GM23338 (cell line): ENCODE data around the gene LRTM2. TPM values are rescaled to one million over a fixed set of nuclear protein-coding genes. Genes with fewer than 3 reads are reported as not detected.

ENCODE experiments used
- ATAC-seq: fragments of 200-7000 bp; cut with Tn5 transposase; 3 replicates; pipeline ENCODE4 v1.9.1; 2020
- DNase-seq: peaks from one replicate; pipeline ENCODE4 v3.0.0-alpha.2; 2015; ENCODE audit warnings: low spot score
- H2AFZ ChIP-seq: fragments of 200-600 bp; sonication (generic); 2 replicates; pipeline ENCODE4 v1.8.0; 2016; ENCODE audit warnings: antibody characterized with exemption, mild to moderate bottlenecking, moderate library complexity
- H3F3A ChIP-seq: fragments of 200-600 bp; sonication (generic); replicated peaks from 2 replicates; pipeline ENCODE4 v1.8.0; 2017; ENCODE audit warnings: antibody characterized with exemption, mixed run types, low read depth
- H3K27ac ChIP-seq: fragments of 200-600 bp; sonication (generic); 2 replicates; pipeline ENCODE4 v1.6.1; 2016; ENCODE audit warnings: low read depth
- H3K27me3 ChIP-seq: fragments of 200-600 bp; sonication (generic); 2 replicates; pipeline ENCODE4 v1.8.0; 2016; ENCODE audit warnings: mild to moderate bottlenecking, mixed run types, moderate library complexity; ENCODE audit not compliant: insufficient read depth
- H3K36me3 ChIP-seq: fragments of 200-600 bp; sonication (generic); 2 replicates; pipeline ENCODE4 v1.8.0; 2016; ENCODE audit warnings: mild to moderate bottlenecking; ENCODE audit not compliant: insufficient read depth
- H3K4me1 ChIP-seq: fragments of 200-600 bp; sonication (generic); 2 replicates; pipeline ENCODE4 v1.8.0; 2016; ENCODE audit warnings: mild to moderate bottlenecking, moderate library complexity; ENCODE audit not compliant: insufficient read depth
- H3K4me2 ChIP-seq: fragments of 200-600 bp; sonication (generic); 2 replicates; pipeline ENCODE4 v1.7.1; 2017; ENCODE audit warnings: mixed run types
- H3K4me3 ChIP-seq: fragments of 200-600 bp; sonication (generic); 2 replicates; pipeline ENCODE4 v1.6.1; 2016; ENCODE audit warnings: mixed run types
- H3K79me2 ChIP-seq: fragments of 200-600 bp; sonication (generic); replicated peaks from 2 replicates; pipeline ENCODE4 v1.8.0; 2017; ENCODE audit warnings: mild to moderate bottlenecking; ENCODE audit not compliant: insufficient read depth
- H3K9me2 ChIP-seq: fragments of 200-600 bp; sonication (generic); 2 replicates; pipeline ENCODE4 v1.8.0; 2017; ENCODE audit not compliant: insufficient read depth
- H4K20me1 ChIP-seq: fragments of 200-600 bp; sonication (generic); replicated peaks from 2 replicates; pipeline ENCODE4 v1.8.0; 2017; ENCODE audit warnings: mild to moderate bottlenecking; ENCODE audit not compliant: insufficient read depth
- H3K27ac Mint-ChIP-seq: 2 replicates; pipeline ENCODE4 v1.8.0; 2020; ENCODE audit warnings: inconsistent platforms, mild to moderate bottlenecking, moderate library complexity, mixed read lengths
- H3K27me3 Mint-ChIP-seq: 3 replicates; pipeline ENCODE4 v1.8.0; 2022; ENCODE audit warnings: low read depth, mild to moderate bottlenecking, moderate library complexity, mixed read lengths, inconsistent platforms; ENCODE audit not compliant: insufficient read depth, poor library complexity
- H3K36me3 Mint-ChIP-seq: 3 replicates; pipeline ENCODE4 v1.8.0; 2021; ENCODE audit warnings: low read depth, mild to moderate bottlenecking, inconsistent platforms, moderate library complexity, mixed read lengths
- H3K4me1 Mint-ChIP-seq: 3 replicates; pipeline ENCODE4 v1.8.0; 2020; ENCODE audit warnings: mild to moderate bottlenecking, inconsistent platforms, mixed read lengths
- H3K4me3 Mint-ChIP-seq: 3 replicates; pipeline ENCODE4 v1.8.0; 2021; ENCODE audit warnings: moderate library complexity, mild to moderate bottlenecking, inconsistent platforms, mixed read lengths
- H3K9me3 Mint-ChIP-seq: 3 replicates; pipeline ENCODE4 v1.8.0; 2020; ENCODE audit warnings: moderate library complexity, mild to moderate bottlenecking, inconsistent platforms, mixed read lengths
- EZH2 ChIP-seq: fragments of 200-600 bp; sonication (generic); IDR thresholded peaks from one replicate; pipeline ENCODE4 v1.8.0; 2017; ENCODE audit warnings: antibody characterized with exemption, mild to moderate bottlenecking, low read depth; ENCODE audit not compliant: unreplicated experiment
- EZH2phosphoT487 ChIP-seq: fragments of 200-600 bp; sonication (generic); IDR thresholded peaks from one replicate; pipeline ENCODE4 v1.8.1; 2018; ENCODE audit warnings: antibody characterized with exemption; ENCODE audit not compliant: unreplicated experiment
- JUNB ChIP-seq: IDR thresholded peaks from one replicate; pipeline ENCODE4 v1.6.1; 2016; ENCODE audit warnings: antibody characterized with exemption; ENCODE audit not compliant: unreplicated experiment
- NANOG ChIP-seq: IDR thresholded peaks from 2 replicates; pipeline ENCODE4 v1.6.1; 2016; ENCODE audit warnings: antibody characterized with exemption, borderline replicate concordance
- POLR2AphosphoS5 ChIP-seq: IDR thresholded peaks from 2 replicates; pipeline ENCODE4 v1.6.1; 2016; ENCODE audit warnings: antibody characterized with exemption, low read depth
- STAT1 ChIP-seq: IDR thresholded peaks from one replicate; pipeline ENCODE4 v1.6.1; 2016; ENCODE audit warnings: antibody characterized with exemption; ENCODE audit not compliant: unreplicated experiment
- ZNF114 ChIP-seq: fragments of 250-450 bp; sonication (Bioruptor Pico); IDR thresholded peaks from 2 replicates; pipeline ENCODE4 v1.5.0; 2020; ENCODE audit warnings: mild to moderate bottlenecking, moderate library complexity
- ZNF331 ChIP-seq: fragments of 250-450 bp; sonication (Bioruptor Pico); IDR thresholded peaks from 2 replicates; pipeline ENCODE4 v1.5.0; 2020; ENCODE audit warnings: low read depth, mild to moderate bottlenecking, moderate library complexity
- polyA plus RNA-seq: library from polyadenylated mRNA; unstranded; fragments of >200 nt; fragmentation: Nextera tagmentation; extraction: Ambion mirVana; gene quantifications from 2 replicates; pipeline ENCODE4 v1.2.1, GENCODE V29; 2016
- total RNA-seq: library from RNA; depleted of rRNA; stranded (reverse); fragments of >200 nt; shearing (Covaris generic); gene quantifications from 2 replicates; pipeline ENCODE4 v1.2.3, GENCODE V29; 2014
- TF ChIP-seq, protein P1 (sequence below), 2 experiments: fragments of 200-600 bp in 1 of 2; sonication (generic) in 1 of 2; conservative IDR thresholded peaks; 2 replicates each; pipeline versions ENCODE4 v1.5.1 to v1.6.1; 2016 to 2017; ENCODE audit warnings: antibody characterized with exemption in 2 of 2, low read depth in 2 of 2, mild to moderate bottlenecking in 2 of 2, moderate library complexity in 1 of 2
- TF ChIP-seq, protein P2 (sequence below): IDR thresholded peaks from one replicate; pipeline ENCODE4 v1.6.1; 2018; ENCODE audit warnings: antibody characterized with exemption; ENCODE audit not compliant: unreplicated experiment
- TF ChIP-seq, protein P3 (sequence below): IDR thresholded peaks from 2 replicates; pipeline ENCODE4 v1.6.1; 2016; ENCODE audit warnings: antibody characterized with exemption

LRTM2 gene
- total and polyA plus RNA-seq, 2 experiments from 2014 or later, result 0.08 TPM; not detected in 1

DNA sequence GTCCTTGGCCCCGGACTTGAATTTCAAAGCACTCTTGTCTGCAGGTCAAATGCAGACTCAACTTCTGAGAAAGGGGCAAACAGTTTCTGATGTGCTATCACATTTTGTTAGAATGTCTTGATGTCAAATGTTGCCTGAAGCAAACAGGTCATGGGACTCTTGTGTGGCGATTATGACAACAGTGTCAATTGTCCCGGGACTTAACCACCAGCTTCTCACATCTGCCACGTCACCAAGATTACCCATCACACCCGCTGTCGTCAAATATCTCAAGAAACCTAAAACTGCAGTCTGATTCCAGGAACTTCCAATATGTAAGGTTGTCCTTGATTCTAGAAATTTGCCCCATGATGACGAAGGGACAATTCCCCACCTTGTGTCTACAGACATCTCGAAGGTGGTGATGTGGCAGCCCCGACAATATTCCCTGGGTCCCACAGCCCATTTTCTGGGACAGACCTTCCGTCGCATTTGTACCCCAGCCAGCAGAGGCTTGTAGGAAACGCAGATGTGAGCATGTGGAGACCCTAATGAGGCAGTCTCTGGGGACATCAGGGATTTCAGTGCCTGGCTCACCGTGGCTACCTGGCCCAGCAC lies 21.3 kb downstream of the LRTM2 start:
- DNase-seq (no peak), ATAC-seq (no peak)
- TF ChIP-seq ZNF114 (CRISPR knock-in tag) (no peak), JUNB (no peak)
- TF ChIP-seq, protein P1, sequence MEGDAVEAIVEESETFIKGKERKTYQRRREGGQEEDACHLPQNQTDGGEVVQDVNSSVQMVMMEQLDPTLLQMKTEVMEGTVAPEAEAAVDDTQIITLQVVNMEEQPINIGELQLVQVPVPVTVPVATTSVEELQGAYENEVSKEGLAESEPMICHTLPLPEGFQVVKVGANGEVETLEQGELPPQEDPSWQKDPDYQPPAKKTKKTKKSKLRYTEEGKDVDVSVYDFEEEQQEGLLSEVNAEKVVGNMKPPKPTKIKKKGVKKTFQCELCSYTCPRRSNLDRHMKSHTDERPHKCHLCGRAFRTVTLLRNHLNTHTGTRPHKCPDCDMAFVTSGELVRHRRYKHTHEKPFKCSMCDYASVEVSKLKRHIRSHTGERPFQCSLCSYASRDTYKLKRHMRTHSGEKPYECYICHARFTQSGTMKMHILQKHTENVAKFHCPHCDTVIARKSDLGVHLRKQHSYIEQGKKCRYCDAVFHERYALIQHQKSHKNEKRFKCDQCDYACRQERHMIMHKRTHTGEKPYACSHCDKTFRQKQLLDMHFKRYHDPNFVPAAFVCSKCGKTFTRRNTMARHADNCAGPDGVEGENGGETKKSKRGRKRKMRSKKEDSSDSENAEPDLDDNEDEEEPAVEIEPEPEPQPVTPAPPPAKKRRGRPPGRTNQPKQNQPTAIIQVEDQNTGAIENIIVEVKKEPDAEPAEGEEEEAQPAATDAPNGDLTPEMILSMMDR (conservative IDR thresholded peaks at IDR 0.05; ENCODE audit: low read depth in 2 of 2), result no peak
- Histone ChIP-seq H4K20me1 (no peaks in the 10 kb centered on the region), H3K4me1 (peaks cover 9% of the 10 kb centered on the region), H3K27ac (no peak overlapping the region), H3K36me3 (no peaks in the 10 kb centered on the region), H3K4me2 (no peak overlapping the region), H2AFZ (no peak overlapping the region), H3K9me2 (no peaks in the 10 kb centered on the region), H3K79me2 (no peaks in the 10 kb centered on the region), H3K4me3 (no peak overlapping the region), H3K27me3 (no peaks in the 10 kb centered on the region), H3F3A (no peaks in the 10 kb centered on the region)
- Mint-ChIP-seq H3K4me3 (no peak overlapping the region), H3K9me3 (no peaks in the 10 kb centered on the region), H3K27me3 (peaks cover 10% of the 10 kb centered on the region), H3K36me3 (no peaks in the 10 kb centered on the region), H3K4me1 (peaks cover 57% of the 10 kb centered on the region), H3K27ac (no peak overlapping the region; the same call in 1 of the 2 replicates)

DNA sequence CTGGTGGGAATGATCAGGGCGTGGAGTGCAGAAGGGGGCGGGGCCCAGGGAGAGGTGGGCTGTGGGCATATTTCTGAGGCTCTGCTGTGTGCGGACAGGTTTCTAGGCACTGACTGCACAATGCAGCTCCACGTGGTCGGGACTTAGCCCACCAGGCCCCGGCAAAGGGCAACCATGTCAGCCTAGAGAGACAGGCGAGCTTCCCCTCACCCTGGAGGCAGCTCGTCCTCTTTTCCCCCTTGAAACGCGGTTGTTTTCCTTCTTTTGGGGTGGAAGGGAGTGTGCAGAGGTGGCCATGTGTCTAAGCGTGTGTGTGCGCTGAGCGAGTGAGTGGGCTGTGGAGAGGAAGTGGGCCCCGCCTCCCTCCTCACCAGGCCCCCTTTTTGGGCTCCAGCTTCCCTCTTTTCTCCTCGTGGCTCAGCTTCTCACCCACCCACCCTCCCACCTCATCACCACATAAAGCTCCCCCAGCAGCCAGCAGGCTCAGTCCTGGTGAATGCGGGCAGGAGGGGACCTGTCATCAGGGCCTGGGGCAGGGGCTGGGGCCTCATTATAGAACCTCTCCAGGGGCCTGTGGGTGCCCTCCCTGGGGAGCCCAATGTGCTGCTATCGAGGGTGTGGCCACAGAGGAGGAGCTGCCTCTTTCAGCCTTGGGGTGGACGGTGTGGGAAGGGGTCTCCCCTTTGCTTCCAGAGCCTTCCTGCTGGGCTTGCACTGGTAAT lies 22.0 kb downstream of the LRTM2 start:
- no peak overlapping the region for H2AFZ ChIP-seq
- no peaks in the 10 kb centered on the region for H4K20me1 ChIP-seq
- H3K9me2 ChIP-seq, result no peaks in the 10 kb centered on the region
- Mint-ChIP-seq H3K4me1 (peaks cover 54% of the 10 kb centered on the region), H3K36me3 (no peaks in the 10 kb centered on the region), H3K27ac (no peak overlapping the region), H3K4me3 (no peak overlapping the region), H3K27me3 (peaks cover 8% of the 10 kb centered on the region), H3K9me3 (no peaks in the 10 kb centered on the region)
- H3K79me2 ChIP-seq, result no peaks in the 10 kb centered on the region
- ATAC-seq, result no peak
- no peaks in the 10 kb centered on the region for H3K36me3 ChIP-seq
- H3K27ac ChIP-seq, result no peak overlapping the region
- H3K4me1 ChIP-seq, result peaks cover 9% of the 10 kb centered on the region
- DNase-seq, result no peak
- no peak overlapping the region for H3K4me3 ChIP-seq
- no peak overlapping the region for H3K4me2 ChIP-seq
- no peaks in the 10 kb centered on the region for H3K27me3 ChIP-seq
- no peaks in the 10 kb centered on the region for H3F3A ChIP-seq
- TF ChIP-seq POLR2AphosphoS5 (no peak), EZH2 (no peak), NANOG (no peak), JUNB (no peak), EZH2phosphoT487 (no peak), ZNF114 (CRISPR knock-in tag) (no peak), ZNF331 (no peak), STAT1 (no peak)
- TF ChIP-seq, protein P2, sequence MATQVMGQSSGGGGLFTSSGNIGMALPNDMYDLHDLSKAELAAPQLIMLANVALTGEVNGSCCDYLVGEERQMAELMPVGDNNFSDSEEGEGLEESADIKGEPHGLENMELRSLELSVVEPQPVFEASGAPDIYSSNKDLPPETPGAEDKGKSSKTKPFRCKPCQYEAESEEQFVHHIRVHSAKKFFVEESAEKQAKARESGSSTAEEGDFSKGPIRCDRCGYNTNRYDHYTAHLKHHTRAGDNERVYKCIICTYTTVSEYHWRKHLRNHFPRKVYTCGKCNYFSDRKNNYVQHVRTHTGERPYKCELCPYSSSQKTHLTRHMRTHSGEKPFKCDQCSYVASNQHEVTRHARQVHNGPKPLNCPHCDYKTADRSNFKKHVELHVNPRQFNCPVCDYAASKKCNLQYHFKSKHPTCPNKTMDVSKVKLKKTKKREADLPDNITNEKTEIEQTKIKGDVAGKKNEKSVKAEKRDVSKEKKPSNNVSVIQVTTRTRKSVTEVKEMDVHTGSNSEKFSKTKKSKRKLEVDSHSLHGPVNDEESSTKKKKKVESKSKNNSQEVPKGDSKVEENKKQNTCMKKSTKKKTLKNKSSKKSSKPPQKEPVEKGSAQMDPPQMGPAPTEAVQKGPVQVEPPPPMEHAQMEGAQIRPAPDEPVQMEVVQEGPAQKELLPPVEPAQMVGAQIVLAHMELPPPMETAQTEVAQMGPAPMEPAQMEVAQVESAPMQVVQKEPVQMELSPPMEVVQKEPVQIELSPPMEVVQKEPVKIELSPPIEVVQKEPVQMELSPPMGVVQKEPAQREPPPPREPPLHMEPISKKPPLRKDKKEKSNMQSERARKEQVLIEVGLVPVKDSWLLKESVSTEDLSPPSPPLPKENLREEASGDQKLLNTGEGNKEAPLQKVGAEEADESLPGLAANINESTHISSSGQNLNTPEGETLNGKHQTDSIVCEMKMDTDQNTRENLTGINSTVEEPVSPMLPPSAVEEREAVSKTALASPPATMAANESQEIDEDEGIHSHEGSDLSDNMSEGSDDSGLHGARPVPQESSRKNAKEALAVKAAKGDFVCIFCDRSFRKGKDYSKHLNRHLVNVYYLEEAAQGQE, result no peak
- TF ChIP-seq, protein P3, sequence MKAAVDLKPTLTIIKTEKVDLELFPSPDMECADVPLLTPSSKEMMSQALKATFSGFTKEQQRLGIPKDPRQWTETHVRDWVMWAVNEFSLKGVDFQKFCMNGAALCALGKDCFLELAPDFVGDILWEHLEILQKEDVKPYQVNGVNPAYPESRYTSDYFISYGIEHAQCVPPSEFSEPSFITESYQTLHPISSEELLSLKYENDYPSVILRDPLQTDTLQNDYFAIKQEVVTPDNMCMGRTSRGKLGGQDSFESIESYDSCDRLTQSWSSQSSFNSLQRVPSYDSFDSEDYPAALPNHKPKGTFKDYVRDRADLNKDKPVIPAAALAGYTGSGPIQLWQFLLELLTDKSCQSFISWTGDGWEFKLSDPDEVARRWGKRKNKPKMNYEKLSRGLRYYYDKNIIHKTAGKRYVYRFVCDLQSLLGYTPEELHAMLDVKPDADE, result no peak
- TF ChIP-seq, protein P1 (conservative IDR thresholded peaks at IDR 0.05; ENCODE audit: low read depth in 2 of 2), result no peak
